KBM-7 (cell line): Measurements from ENCODE around the gene CAPS2.
A peak's percentile ranks its signal among the peaks of the same experiment; 100 is the strongest.
"Not testable (repeated sequence)": the region's sequence is repeated elsewhere in the genome, so short reads cannot be mapped to it uniquely, and the experiment has no call there.

ENCODE experiments used
- DNase-seq: peaks from one replicate; pipeline ENCODE4 v3.0.0-alpha.2; 2015
- in situ Hi-C: fragments of 300-500 bp; cut with MboI; formaldehyde crosslinking; loops from 2 replicates; pipeline ENCODE4 v1.14.3; 2020; ENCODE audit warnings: low sequenced_read_pairs, low pct_unique_long_range_greater_than_20kb, mixed read lengths

CAPS2 gene

DNA sequence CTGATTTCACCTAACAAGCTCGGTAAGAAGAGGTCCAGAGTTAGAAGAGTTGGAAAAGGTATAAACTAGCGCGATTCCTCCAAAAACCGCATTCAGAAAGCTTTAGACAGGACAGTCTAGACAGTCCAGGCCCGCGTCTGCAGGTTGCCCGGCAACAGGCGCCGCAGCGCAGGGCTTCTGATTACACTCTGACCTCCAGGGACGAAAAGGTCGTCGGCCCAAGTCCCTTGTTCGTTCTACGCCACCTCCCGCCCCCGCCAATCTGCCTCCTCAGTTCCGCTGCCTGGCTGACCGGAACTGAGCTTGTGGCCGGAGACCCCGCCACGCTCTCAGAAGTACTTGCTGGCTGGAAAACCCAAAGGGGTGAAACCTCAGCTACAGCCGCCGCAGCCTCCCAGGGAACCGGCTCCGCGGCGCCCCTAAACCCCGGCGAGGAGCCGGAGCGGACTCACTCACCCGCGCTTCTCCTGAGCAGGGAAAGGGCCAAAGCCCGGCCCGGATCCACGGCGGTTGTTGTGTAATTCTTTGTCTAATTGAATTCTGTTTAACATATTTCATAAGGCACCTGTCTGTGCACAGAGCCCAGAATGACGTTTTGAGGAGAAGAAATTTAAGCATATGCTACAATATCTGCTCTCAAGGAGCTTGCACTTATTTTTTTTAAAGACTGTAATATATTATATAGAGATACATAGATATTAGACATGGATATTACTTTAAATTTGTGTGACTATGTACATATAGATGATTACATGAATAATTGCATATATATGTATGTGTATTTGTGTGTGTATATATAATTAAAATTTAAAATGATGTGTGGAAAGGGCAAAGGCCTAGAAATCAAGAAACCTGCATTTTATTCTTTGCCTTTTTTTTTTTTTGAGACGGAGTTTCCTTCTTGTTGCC lies at the start of gene CAPS2:
Gene CAPS2 (minus strand): TSS at position 407 of the 909 bp plus-strand sequence. CDS start 3,826 bp downstream, outside the sequence.
- in situ Hi-C loops: no loop called here
- DNase-seq: peak; percentile 84

DNA sequence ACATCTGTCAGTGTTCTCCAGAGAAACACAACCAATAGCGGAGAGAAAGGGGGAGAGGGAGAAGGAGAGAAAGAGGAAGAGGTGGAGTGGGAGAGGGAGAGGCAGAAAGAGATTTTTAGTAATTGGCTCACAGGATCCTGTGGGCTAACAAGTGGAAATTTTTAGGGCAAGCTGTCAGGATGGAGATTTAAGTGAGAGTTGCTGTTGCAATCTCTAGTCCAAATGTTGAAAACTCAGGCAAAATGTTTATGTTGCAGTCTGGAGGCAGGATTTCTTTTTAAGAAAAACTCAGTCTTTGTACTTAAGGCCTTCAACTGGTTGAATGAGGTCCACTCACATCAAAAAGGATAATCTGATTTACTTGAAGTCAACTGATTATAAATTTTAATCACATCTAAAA lies 48.2 kb upstream of the CAPS2 start:
- no peak for DNase-seq

DNA sequence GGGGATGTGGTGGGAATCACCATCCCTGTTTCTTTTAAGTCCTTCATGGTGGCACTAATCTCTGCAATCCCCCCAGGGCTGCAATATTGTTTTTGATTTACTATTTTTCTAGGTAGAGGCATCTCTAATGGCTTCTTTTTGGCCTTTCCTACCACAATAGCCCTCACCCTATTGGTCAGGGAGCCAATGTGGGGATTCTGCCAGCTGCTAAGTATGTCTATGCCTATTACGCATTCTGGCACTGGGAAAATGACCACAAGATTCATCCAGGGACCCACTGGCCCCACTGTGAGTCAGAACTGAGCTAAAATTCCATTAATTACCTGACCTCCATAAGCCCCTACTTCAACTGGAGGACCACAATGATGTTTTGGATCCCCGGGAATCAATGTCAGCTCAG lies 44.8 kb upstream of the CAPS2 start:
- in situ Hi-C loops: no loop called here
- no peak for DNase-seq

More for the DNA sequence above, 48.2 kb upstream of the CAPS2 start:
- in situ Hi-C loops: no loop called here

- in situ Hi-C loops: no loop called here
- DNase-seq: no peak
Measured at GRCh38 chr12:75366629-75367028, 36.5 kb upstream of the CAPS2 start.

DNA sequence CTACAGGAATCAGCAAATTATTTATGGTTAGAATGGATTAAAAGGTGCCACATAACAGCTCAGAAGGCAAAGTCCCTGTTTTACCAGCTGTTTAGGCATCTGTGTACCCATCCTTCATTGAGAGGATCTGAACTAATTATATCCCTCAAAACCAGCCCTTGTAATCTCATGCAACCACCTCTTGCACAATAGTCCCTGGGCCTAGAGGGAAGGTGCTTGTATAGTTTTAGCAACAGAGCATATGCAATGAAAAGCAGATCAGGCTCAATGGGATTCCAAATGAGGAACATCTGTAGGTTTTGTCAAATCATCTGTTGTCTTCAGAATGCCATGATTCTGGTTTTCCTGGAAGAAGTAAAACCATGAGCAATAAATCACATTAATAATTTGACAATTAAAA lies 34.8 kb upstream of the CAPS2 start:
- peak; percentile 62 for DNase-seq
- in situ Hi-C loops: no loop called here

GRCh38 chr12:75361408-75361807 lies 31.3 kb upstream of the CAPS2 start:
- peak; percentile 69 for DNase-seq
- in situ Hi-C loops: no loop called here

DNA sequence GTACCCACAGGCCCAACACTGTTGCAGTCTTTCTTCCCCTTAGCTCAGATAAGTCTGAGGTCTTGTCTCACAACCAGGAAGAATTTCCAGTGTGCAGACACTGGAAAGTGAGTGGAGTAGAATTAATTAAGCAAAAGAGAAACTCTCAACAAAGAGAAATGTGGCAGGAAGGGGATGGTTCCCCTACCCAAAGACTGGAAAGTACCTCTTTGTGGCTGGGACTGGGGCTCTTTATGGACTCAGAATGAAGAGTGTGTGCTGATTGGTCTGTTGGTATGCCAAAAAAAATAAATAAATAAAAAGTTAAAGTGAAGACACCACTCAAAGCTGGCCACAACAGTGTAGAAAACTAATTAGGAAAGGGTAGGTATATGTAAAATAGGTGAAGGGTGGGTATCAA lies 30.8 kb upstream of the CAPS2 start:
- DNase-seq: no peak
- in situ Hi-C loops: no loop called here

DNA sequence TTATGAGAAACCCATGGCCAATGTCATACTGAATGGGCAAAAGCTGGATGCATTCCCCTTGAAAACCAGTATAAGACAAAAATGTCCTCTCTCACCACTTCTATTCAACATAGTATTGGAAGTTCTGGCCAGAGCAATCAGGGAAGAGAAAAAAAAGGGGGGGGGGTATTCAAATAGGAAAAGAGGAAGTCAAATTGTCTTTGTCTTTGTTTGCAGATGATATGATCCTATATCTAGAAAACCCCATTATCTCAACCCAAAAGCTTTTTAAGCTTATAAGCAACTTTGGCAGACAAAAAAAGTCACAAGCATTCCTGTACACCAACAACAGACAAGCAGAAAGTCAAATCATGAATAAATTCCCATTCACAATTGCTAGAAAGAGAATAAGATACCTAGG lies 23.9 kb upstream of the CAPS2 start:
- DNase-seq: no peak
- in situ Hi-C loops: no loop called here

GRCh38 chr12:75350413-75350812 lies 20.3 kb upstream of the CAPS2 start:
- in situ Hi-C loops: no loop called here
- DNase-seq: no peak

DNA sequence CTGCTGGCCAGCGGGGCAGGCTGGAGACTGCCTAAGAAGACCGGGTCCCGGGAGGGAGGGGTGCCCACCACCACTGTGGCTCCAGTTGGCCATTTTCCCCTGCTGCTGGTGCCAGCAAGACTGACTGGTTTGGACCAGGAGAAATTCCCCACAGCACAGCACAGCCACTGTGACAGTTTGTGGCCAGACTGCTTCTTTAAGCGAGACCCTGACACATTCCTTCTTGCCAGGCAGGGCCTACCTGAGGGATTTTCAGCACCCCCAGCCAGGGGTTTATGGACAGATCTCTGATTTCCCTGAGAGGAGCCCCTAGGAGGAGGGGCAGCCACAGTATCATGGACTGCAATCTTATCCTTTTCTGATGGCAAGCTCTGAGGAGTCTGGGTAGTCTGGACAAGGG lies 19.8 kb upstream of the CAPS2 start:
- in situ Hi-C loops: no loop called here
- DNase-seq: no peak

DNA sequence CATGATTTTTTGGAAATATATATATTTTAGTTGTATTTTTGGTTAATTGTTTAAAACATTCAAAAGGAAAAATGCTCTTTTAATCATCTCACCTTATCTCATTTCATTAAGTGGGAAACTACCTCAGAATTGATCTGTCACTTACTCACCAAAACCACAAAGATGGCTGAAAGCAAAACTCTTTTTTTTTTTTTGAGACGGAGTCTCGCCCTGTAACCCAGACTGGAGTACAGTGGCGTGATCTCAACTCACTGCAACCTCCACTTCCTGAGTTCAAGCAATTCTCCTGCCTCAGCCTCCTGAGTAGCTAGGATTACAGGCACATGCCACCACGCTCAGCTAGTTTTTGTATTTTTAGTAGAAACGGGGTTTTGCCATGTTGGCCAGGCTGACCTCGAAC lies 16.1 kb upstream of the CAPS2 start:
- DNase-seq, in situ Hi-C loops: not testable (repeated sequence)

- in situ Hi-C loops: no loop called here
- DNase-seq: no peak
Measured at GRCh38 chr12:75345531-75345930, 15.4 kb upstream of the CAPS2 start.

GRCh38 chr12:75341873-75342272 lies 11.7 kb upstream of the CAPS2 start:
- in situ Hi-C loops: no loop called here

DNA sequence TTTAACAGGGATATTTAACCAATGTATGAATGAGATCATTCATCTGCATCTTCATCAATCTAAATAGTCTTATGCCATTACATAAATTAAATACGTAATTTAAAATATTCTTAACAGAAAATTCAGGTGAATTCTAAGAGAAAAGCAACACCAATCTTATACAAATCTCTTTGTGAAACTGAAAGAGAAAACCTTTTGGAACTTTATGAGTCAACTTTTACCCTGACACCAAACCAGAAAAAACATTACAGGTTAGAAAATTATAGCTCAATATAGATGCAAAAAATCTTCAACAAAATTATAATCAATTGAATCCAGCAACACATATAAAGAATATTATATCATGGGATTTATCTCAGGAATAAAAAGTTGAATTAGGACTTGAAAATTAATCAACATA lies 7.8 kb upstream of the CAPS2 start:
- in situ Hi-C loops: no loop called here
- DNase-seq: no peak

More at GRCh38 chr12:75341873-75342272, 11.7 kb upstream of the CAPS2 start:
- DNase-seq: no peak

GRCh38 chr12:75334384-75335030 lies 4.4 kb upstream of the CAPS2 start, which contains the start of gene GLIPR1L1:
TSS of gene GLIPR1L1 (plus strand) at chr12:75334670. CDS start at chr12:75334729, 59 bp downstream.
- peak; percentile 92 for DNase-seq
- in situ Hi-C loops: no loop called here

GRCh38 chr12:75327642-75328041 lies 2.5 kb downstream of the CAPS2 start:
- no peak for DNase-seq
- in situ Hi-C loops: no loop called here

DNA sequence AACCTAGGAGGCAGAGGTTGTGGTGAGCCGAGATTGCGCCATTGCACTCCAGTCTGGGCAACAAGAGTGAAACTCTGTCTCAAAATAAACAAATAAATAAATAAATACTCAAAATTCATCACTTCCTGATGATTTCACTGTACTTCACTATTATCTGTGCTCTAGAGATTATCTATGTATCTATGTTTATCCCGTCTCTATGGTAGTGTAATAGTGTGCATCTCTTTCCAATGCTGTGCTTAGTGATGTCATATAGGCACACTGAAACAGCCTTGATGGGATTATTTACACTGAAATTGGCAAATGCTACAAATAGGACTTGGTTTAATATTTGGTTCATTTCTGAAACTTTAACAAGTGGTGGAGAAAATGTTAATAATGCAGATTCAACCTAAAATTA lies 6.5 kb downstream of the CAPS2 start:
- DNase-seq: no peak
- in situ Hi-C loops: no loop called here

DNA sequence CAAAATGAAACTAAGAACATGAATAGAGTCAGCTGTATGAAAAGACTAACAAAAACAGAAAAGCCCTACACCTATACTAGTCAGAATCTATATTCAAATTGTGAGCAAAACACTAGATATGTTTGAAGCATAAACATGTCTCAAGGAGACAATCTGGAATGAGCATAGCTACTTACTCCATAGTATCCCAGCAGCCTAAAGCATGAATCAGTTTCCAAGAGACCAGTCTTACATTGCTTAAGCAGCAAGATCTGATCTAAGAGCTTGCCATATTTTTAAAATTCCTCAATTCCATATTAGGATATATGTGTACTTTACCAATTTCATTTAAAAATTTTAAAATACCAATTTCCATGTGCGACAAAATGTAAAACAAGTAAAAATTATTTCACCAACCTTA lies 7.7 kb downstream of the CAPS2 start:
- in situ Hi-C loops: no loop called here
- no peak for DNase-seq

GRCh38 chr12:75317784-75318183 lies 12.3 kb downstream of the CAPS2 start:
- in situ Hi-C loops: no loop called here
- no peak for DNase-seq

GRCh38 chr12:75315518-75315917 lies 14.6 kb downstream of the CAPS2 start:
- DNase-seq: no peak
- in situ Hi-C loops: no loop called here
